Tongue (tissue), 2 donors: ENCODE data around the gene TAC3. TPM values are rescaled to one million over a fixed set of nuclear protein-coding genes. Genes with fewer than 3 reads are reported as not detected.
"Not testable (repeated sequence)": the region's sequence is repeated elsewhere in the genome, so short reads cannot be mapped to it uniquely, and the experiment has no call there.

ENCODE experiments used
- DNase-seq: peaks from one replicate; pipeline ENCODE4 v3.0.0-alpha.2; 2015
- total RNA-seq: library from RNA; depleted of rRNA; stranded (reverse); fragments of >200 nt; gene quantifications from one replicate; pipeline ENCODE4 v1.2.3, GENCODE V29; 2014

Gene TAC3
- total RNA-seq, 1 donor from 2014 or later = not detected

- no peak for DNase-seq
These were observed 17.1 kb upstream of the TAC3 start for GRCh38 chr12:57033431-57033830.

DNA sequence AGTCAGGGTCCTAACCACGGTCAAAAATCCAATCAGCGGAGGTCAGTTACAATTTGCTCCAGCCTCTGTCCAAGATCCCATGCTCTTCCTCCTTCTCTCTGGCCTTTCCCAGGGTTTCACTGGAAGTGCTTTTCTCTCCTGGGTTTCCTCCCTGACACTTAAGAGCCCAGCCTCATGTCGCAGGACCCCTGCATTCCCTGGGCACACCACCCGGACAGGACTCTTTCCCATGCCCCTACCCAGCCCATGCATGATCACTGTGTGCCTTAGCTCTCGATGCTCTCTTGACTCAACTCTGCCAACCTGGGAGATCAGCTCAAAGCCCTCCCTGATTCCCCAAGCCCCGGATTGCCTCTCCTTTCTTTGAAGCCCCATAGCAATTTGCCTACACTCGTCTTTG, 15.5 kb upstream of the TAC3 start:
- no peak for DNase-seq

DNA sequence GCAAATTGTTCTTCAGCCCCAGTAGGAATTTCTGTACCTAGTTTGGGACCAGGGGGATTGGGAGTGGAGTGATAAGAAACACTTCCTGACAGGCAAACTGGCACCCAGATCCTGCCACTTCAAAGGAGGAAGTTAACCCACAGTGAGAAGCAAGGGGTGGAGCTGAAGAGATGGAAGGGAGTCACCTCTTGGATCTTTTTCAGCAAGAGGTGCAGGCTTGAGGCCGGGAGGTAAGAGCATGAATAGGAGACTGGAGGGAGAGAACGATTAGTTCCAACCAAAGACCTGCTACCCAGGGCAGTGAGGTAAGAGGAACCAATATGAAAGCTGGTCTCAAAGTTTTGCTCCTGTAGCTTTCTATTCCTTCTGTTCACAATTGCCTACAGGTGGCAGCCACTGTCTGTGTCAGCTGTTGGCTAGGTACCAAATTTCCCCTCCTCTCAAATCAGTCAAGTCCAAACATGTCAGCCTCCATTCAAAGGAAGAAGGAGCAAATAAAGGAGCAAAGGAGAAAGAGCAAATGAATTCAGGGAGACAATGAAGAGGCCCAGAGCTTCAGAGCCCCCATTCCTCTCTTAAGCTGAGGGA, 14.9 kb upstream of the TAC3 start:
- peak; percentile 61 for DNase-seq

GRCh38 chr12:57029457-57029856, 13.1 kb upstream of the TAC3 start:
- no peak for DNase-seq

- DNase-seq = no peak
These were observed 11.4 kb upstream of the TAC3 start for GRCh38 chr12:57027805-57028153.

DNA sequence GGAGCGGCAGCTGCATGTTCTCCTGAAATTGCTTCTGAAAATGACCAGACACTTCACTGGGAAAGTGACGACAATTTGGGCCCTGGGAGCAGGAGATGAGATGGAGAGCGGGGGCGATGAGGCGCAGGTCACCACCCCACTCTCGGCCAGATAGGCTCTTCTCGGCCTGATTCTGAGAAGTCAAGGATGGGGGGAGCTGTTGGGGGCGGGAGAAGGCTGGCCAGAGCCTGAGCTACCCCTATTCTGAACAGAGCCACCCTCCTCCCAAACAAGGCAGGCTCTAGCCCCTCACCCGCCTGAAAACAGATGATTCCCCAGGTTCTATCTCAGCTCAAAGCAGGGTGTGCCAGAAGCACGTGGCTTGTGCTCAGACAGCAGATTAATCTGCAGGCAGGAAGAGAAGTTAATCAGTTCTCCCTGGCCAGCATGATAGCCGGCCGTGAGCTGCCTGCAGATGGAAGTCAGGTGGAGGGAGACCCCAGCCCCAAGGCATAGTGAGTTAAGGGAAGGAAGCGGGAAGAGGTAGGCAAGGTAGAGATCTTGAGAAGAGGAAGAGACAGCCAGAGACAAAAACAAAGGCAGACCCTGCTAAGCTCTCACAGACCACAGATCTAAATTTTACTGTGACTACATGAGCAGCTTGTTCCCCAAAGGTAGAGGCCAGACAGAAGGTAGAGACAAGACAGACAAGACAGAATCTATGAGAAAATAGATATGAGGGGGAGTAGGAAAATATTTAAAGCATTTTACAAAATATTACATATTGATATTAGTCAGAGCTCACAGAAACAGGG, 10.9 kb upstream of the TAC3 start:
- DNase-seq = no peak

DNA sequence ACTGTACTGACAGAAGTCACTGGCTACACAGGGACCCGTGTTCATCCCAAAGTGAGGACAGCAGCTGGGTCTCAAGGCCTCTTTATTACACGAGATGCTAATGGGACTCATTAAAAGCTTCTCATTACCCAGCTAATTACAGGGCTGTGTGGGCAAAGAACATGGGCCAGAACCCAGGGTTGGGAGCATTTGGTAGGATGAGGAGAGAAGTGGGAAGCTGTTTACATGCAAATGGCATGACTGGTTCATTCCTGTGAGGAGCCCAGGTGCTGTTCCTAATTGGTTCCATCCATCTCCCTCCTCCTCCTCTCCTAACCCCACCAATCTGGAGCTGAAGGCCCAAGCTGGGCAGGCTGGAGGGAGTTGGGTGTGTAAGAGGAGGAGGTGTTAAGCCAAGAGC, 8.9 kb upstream of the TAC3 start:
- no peak for DNase-seq

- not testable (repeated sequence) for DNase-seq
These were observed 6.0 kb upstream of the TAC3 start for GRCh38 chr12:57022324-57022723.

DNA sequence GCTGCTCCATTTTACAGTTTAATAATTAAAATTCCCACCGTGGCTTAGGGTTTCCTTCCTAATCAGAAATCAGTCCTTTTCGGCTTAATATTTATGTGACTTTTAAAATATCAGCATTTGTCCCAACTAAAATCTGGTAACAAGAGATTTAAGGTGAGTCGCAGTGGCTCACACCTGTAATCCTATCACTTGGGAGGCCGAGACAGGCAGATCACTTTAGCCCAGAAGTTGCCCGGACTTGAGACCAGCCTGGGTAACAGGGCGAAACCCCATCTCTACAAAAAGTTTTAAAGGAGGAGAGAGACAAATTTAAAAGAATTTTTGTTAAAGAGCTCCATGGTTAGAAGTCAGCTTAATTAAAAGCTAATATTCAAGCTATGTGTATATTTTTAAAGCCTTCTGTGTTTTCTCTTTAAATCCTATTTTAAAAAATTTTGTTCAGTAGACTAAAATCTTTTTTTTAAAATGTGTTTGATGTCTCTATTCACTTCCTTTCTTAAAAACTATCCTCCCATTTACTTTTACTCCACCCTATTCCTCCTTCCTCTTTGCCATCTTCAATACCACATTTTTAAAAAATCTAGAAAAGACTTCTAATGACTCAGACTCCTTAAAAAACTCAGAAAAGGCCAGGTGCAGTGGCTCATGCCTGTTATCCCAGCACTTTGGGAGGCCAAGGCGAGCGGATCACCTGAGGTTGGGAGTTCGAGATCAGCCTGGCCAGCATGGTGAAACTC, 3.8 kb upstream of the TAC3 start:
- DNase-seq = no peak

GRCh38 chr12:57018906-57019305, 2.6 kb upstream of the TAC3 start:
- no peak for DNase-seq

GRCh38 chr12:57018353-57018752, 2.0 kb upstream of the TAC3 start:
- not testable (repeated sequence) for DNase-seq

- no peak for DNase-seq
These were observed 3.5 kb downstream of the TAC3 start for GRCh38 chr12:57012600-57013465.

- DNase-seq = no peak
These were observed 4.6 kb downstream of the TAC3 start for GRCh38 chr12:57011438-57012424.

GRCh38 chr12:57010627-57011247, 5.6 kb downstream of the TAC3 start:
- no peak for DNase-seq

DNA sequence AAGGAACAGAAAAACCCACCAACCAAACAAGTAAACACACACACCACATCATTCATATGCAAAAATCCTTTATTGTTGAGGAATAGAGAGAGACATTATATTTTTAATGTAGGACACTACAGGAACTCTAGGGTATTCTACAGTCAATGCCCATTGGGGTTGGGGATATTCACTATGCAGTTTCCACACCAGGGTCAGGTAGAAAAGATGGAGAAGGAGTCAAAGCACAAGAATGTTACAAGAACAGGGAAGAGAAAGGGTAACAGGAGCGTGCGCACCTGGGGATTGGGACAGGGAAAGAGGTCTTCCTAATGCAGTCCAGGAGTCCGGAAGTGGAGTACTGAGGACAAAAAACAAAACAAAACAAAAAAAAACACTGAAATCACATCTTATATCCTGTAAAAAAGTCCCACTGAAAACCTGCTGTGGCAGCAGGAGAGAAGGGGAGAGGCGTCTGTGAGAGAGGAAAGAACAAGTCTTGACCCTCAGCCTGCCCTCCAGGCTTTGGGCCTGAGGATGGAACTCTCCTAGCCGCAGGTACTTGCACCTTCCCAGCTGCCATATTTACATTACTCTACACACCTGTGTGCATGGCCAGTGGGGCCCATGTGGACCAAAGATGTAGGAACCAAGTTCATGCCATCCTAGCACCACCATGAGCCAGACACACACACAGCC, 6.2 kb downstream of the TAC3 start:
- DNase-seq = no peak

DNA sequence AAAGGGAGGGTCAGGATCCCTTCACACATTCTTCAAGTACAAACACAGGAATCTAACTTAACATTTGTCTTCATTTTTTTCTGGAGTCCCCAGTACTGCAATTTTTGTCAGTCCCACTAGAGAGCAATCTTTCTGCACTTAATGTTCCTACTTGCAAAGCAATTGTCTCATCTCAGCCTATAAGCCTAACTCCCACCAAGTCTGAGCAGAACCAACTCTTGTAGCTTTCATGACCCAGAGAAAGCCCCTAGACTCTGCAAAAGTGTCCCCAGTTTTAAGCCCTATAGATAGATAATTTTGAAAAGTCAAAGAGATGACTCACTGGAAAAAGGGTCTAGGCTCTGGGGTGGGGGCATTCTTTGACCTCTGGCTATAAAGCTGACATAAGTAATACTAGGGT, 8.2 kb downstream of the TAC3 start:
- DNase-seq = peak; percentile 75

GRCh38 chr12:57006809-57007475, 9.4 kb downstream of the TAC3 start:
- no peak for DNase-seq

DNA sequence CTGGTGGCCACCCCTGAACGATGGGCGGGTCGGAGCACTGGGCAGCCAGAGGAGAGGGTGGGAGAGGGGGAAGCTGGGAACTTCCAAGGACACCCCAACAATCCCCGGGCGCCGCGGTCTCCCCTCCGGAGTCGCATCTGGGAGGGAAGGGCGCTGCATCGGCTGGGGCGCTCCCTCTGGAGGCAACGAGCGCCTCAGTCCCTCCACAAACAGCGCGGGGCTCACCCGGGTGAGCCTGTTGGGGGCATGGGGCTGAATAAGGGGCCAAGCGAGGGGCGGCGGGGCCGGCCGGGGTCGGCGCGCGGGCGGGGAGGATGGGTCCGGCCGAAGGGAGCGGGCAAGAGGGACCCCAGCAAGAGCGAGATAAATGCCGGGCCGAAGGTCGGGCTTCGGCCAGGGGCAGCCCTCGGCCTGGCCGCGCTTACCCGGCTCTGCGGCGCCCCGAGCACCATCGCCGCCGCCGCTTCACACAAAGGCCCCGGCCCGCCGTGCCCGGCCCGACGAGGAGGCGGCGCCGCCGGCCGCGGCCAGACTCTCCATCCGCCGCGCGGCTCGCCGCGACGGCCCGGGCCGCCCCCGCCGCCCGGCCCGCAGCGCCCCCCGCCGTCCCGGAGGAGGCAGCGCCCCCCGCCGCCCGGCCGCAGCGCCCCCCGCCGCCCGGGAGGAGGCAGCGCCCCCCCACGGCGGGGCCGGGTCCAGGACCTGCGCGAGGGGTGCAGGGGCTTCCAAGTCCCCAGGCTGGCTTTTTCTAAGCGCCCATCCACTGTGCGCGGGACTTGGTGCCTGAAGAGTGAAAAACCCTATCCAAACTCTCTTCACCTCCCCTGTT, 10.1 kb downstream of the TAC3 start, which contains the start of gene ZBTB39:
Gene ZBTB39 (minus strand): TSS at position 567 of the 829 bp plus-strand sequence. CDS start 1,629 bp downstream, outside the sequence.
- DNase-seq = peak; percentile 80
